Suprapubic skin (tissue), 4 donors: ENCODE data around the gene METTL8. TPM values are rescaled to one million over a fixed set of nuclear protein-coding genes. Genes with fewer than 3 reads are reported as not detected.
A peak's percentile ranks its signal among the peaks of the same experiment; 100 is the strongest.
"Not testable (repeated sequence)": the region's sequence is repeated elsewhere in the genome, so short reads cannot be mapped to it uniquely, and the experiment has no call there.

Experiments
- DNase-seq, 2 donors: peaks; one replicate each; pipeline ENCODE4 v3.0.0-alpha.2; 2019; ENCODE audit warnings: low spot score in 2 of 2
- H3K27ac ChIP-seq: fragments of 200-600 bp; sonication (generic); one replicate; pipeline ENCODE4 v1.5.1; 2019
- H3K27me3 ChIP-seq: fragments of 200-600 bp; sonication (generic); one replicate; pipeline ENCODE4 v1.5.1; 2019
- H3K36me3 ChIP-seq: fragments of 200-600 bp; sonication (generic); one replicate; pipeline ENCODE4 v1.5.1; 2019
- H3K4me1 ChIP-seq: fragments of 200-600 bp; sonication (generic); one replicate; pipeline ENCODE4 v1.5.1; 2019
- H3K4me3 ChIP-seq: fragments of 200-600 bp; sonication (generic); one replicate; pipeline ENCODE4 v1.5.1; 2019; ENCODE audit warnings: mild to moderate bottlenecking
- H3K9me3 ChIP-seq: fragments of 200-600 bp; sonication (generic); one replicate; pipeline ENCODE4 v1.5.1; 2019
- CTCF ChIP-seq, 2 donors: fragments of 200-600 bp in 1 of 2; fragments of 450-650 bp in 1 of 2; sonication (generic) in 1 of 2; IDR thresholded peaks; one replicate each; pipeline ENCODE4 v1.5.1; 2016 to 2019; ENCODE audit warnings: antibody characterized with exemption in 2 of 2, mild to moderate bottlenecking in 1 of 2, moderate library complexity in 1 of 2
- EP300 ChIP-seq: sonication (generic); formaldehyde crosslinking; IDR thresholded peaks from one replicate; pipeline ENCODE4 v1.6.1; 2017; ENCODE audit warnings: antibody characterized with exemption
- POLR2A ChIP-seq, 2 donors: fragments of 450-650 bp; IDR thresholded peaks; one replicate each; pipeline ENCODE4 v1.6.1; 2017; ENCODE audit warnings: antibody characterized with exemption in 2 of 2, mild to moderate bottlenecking in 2 of 2, moderate library complexity in 2 of 2
- POLR2AphosphoS5 ChIP-seq, 3 donors: sonication (generic); formaldehyde crosslinking; IDR thresholded peaks; one replicate each; pipeline ENCODE4 v1.6.1; 2017; ENCODE audit warnings: antibody characterized with exemption in 3 of 3
- WGBS: methylation state at CpG from one replicate; pipeline ENCODE4 v1.1.5; 2018; 5-methylcytosine and 5-hydroxymethylcytosine counted together
- total RNA-seq, 4 donors: library from RNA; depleted of rRNA; stranded (reverse); fragments of >200 nt; gene quantifications; one replicate each; pipeline ENCODE4 v1.1.0, GENCODE V29; 2016

METTL8 gene
- total RNA-seq, 4 donors from 2014 or later: 35.8 to 42.5 (median 38.7) TPM

GRCh38 chr2:171431677-171432167 lies 2.1 kb downstream of the METTL8 start:
- peaks cover 37% of the 10 kb centered on the region for H3K4me1 ChIP-seq
- no peaks in the 10 kb centered on the region for H3K9me3 ChIP-seq
- no peak for TF ChIP-seq POLR2A (IDR thresholded peaks at IDR 0.05)
- TF ChIP-seq CTCF (IDR thresholded peaks at IDR 0.05): no peak
- no peak for TF ChIP-seq EP300
- TF ChIP-seq POLR2AphosphoS5 (IDR thresholded peaks at IDR 0.05): no peak
- H3K4me3 ChIP-seq: no peak overlapping the region
- 89% methylated on average over 6 of the region's 9 CpGs for WGBS
- peaks cover 2% of the 10 kb centered on the region for H3K36me3 ChIP-seq
- no peak for DNase-seq
- peak overlapping the region; percentile 97 for H3K27ac ChIP-seq
- no peaks in the 10 kb centered on the region for H3K27me3 ChIP-seq

GRCh38 chr2:171430516-171431410 lies 3.0 kb downstream of the METTL8 start:
- H3K4me3 ChIP-seq: no peak overlapping the region
- H3K9me3 ChIP-seq: no peaks in the 10 kb centered on the region
- WGBS: 69% methylated on average over 7 of the region's 7 CpGs
- peaks cover 37% of the 10 kb centered on the region for H3K4me1 ChIP-seq
- H3K27me3 ChIP-seq: no peaks in the 10 kb centered on the region
- H3K27ac ChIP-seq: peak overlapping the region; percentile 97
- DNase-seq: no peak
- TF ChIP-seq EP300 (no peak), CTCF (IDR thresholded peaks at IDR 0.05) (no peak), POLR2A (IDR thresholded peaks at IDR 0.05) (no peak)
- H3K36me3 ChIP-seq: no peaks in the 10 kb centered on the region

GRCh38 chr2:171422710-171423495 lies 10.9 kb downstream of the METTL8 start:
- not testable (repeated sequence) for H3K9me3 ChIP-seq, H3K27ac ChIP-seq, H3K4me3 ChIP-seq, H3K36me3 ChIP-seq, DNase-seq, H3K4me1 ChIP-seq, H3K27me3 ChIP-seq
- 94% methylated on average over 2 of the region's 2 CpGs for WGBS

GRCh38 chr2:171420728-171421563 lies 12.8 kb downstream of the METTL8 start:
- TF ChIP-seq CTCF (IDR thresholded peaks at IDR 0.05): no peak
- TF ChIP-seq EP300: no peak
- TF ChIP-seq POLR2A (IDR thresholded peaks at IDR 0.05): no peak
- TF ChIP-seq POLR2AphosphoS5 (IDR thresholded peaks at IDR 0.05): no peak
- H3K36me3 ChIP-seq: peaks cover 3% of the 10 kb centered on the region
- peaks cover under 1% of the 10 kb centered on the region for H3K4me1 ChIP-seq
- WGBS: 92% methylated on average over 3 of the region's 3 CpGs
- no peak for DNase-seq
- H3K4me3 ChIP-seq: no peak overlapping the region
- no peaks in the 10 kb centered on the region for H3K9me3 ChIP-seq
- H3K27ac ChIP-seq: no peak overlapping the region
- no peaks in the 10 kb centered on the region for H3K27me3 ChIP-seq

GRCh38 chr2:171419333-171419732 lies 14.5 kb downstream of the METTL8 start:
- Histone ChIP-seq H3K4me1 (peaks cover 5% of the 10 kb centered on the region), H3K27me3 (no peaks in the 10 kb centered on the region), H3K36me3 (peaks cover 3% of the 10 kb centered on the region), H3K4me3 (no peak overlapping the region), H3K9me3 (no peaks in the 10 kb centered on the region), H3K27ac (no peak overlapping the region)
- no peak for DNase-seq
- no peak for TF ChIP-seq POLR2AphosphoS5 (IDR thresholded peaks at IDR 0.05)
- TF ChIP-seq POLR2A (IDR thresholded peaks at IDR 0.05): no peak
- TF ChIP-seq CTCF (IDR thresholded peaks at IDR 0.05): no peak
- TF ChIP-seq EP300: no peak
- 95% methylated on average over 2 of the region's 2 CpGs for WGBS
